ENCODE measurements around the gene HUS1B.
"Not testable (repeated sequence)": the region's sequence is repeated elsewhere in the genome, so short reads cannot be mapped to it uniquely, and the experiment has no call there.

Gene HUS1B

DNA sequence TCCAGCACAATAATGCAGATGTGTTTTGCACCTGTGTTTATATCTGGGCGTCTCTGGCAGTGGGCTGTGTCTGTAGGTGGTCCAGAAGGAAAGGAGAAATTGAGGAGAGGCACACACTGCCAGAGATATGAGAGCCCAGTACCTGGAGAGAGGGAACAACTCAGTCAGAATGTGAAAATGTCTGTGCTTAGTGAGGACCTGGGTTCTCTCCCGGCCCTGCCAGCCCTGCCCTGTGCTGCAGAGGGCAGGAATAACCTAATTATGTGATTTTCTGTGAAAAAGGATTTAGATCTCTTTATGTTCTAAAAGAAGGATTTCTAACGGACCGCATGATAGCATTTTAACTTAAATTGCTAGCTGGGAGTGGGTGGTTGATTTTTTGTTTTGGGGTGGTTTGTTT, 44.3 kb upstream of the HUS1B start:
- no peak for ATAC-seq

DNA sequence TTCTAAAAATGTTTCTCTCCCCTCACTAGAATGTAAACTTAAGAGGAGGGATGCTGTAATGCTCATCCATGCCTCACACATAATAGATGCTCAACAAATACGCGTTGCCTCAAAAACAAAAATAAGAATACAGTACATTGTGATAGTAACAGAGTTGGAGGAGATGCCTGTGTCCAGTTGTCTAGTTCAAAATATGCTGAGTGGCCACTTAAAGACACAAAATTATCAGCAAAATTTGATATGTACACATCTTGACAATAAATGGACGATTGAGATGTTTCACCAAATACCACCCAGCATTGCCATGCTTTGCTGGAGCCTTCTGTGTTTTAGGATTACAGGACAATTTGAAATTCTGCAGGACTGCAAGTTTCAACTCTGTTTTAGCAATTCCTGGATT, 43.6 kb upstream of the HUS1B start:
- TF ChIP-seq OSR1 (CRISPR knock-in tag; IDR thresholded peaks at IDR 0.05) (no peak), ESRRG (CRISPR knock-in tag; IDR thresholded peaks at IDR 0.05) (no peak), RARB (CRISPR knock-in tag; IDR thresholded peaks at IDR 0.05) (no peak), ZC3H10 (CRISPR knock-in tag; IDR thresholded peaks at IDR 0.05) (no peak), SNAI2 (CRISPR knock-in tag; IDR thresholded peaks at IDR 0.05) (no peak), ARNTL (CRISPR knock-in tag; IDR thresholded peaks at IDR 0.05; ENCODE audit: borderline replicate concordance, low read depth) (no peak)
- TF ChIP-seq, protein P1, sequence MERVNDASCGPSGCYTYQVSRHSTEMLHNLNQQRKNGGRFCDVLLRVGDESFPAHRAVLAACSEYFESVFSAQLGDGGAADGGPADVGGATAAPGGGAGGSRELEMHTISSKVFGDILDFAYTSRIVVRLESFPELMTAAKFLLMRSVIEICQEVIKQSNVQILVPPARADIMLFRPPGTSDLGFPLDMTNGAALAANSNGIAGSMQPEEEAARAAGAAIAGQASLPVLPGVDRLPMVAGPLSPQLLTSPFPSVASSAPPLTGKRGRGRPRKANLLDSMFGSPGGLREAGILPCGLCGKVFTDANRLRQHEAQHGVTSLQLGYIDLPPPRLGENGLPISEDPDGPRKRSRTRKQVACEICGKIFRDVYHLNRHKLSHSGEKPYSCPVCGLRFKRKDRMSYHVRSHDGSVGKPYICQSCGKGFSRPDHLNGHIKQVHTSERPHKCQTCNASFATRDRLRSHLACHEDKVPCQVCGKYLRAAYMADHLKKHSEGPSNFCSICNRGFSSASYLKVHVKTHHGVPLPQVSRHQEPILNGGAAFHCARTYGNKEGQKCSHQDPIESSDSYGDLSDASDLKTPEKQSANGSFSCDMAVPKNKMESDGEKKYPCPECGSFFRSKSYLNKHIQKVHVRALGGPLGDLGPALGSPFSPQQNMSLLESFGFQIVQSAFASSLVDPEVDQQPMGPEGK (CRISPR knock-in tag; IDR thresholded peaks at IDR 0.05; ENCODE audit: borderline replicate concordance): no peak

More for the DNA sequence above, 44.3 kb upstream of the HUS1B start:
- TF ChIP-seq, protein P2, sequence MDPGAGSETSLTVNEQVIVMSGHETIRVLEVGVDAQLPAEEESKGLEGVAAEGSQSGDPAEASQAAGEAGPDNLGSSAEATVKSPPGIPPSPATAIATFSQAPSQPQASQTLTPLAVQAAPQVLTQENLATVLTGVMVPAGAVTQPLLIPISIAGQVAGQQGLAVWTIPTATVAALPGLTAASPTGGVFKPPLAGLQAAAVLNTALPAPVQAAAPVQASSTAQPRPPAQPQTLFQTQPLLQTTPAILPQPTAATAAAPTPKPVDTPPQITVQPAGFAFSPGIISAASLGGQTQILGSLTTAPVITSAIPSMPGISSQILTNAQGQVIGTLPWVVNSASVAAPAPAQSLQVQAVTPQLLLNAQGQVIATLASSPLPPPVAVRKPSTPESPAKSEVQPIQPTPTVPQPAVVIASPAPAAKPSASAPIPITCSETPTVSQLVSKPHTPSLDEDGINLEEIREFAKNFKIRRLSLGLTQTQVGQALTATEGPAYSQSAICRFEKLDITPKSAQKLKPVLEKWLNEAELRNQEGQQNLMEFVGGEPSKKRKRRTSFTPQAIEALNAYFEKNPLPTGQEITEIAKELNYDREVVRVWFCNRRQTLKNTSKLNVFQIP (CRISPR knock-in tag; IDR thresholded peaks at IDR 0.05; ENCODE audit: borderline replicate concordance, low read depth): no peak
- no peak for TF ChIP-seq ZC3H10 (CRISPR knock-in tag; IDR thresholded peaks at IDR 0.05)
- TF ChIP-seq OSR1 (CRISPR knock-in tag; IDR thresholded peaks at IDR 0.05): no peak
- TF ChIP-seq, protein P3, sequence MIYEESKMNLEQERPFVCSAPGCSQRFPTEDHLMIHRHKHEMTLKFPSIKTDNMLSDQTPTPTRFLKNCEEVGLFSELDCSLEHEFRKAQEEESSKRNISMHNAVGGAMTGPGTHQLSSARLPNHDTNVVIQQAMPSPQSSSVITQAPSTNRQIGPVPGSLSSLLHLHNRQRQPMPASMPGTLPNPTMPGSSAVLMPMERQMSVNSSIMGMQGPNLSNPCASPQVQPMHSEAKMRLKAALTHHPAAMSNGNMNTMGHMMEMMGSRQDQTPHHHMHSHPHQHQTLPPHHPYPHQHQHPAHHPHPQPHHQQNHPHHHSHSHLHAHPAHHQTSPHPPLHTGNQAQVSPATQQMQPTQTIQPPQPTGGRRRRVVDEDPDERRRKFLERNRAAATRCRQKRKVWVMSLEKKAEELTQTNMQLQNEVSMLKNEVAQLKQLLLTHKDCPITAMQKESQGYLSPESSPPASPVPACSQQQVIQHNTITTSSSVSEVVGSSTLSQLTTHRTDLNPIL (CRISPR knock-in tag; IDR thresholded peaks at IDR 0.05; ENCODE audit: low read depth): no peak
- TF ChIP-seq ISL1 (CRISPR knock-in tag; IDR thresholded peaks at IDR 0.05): no peak
- TF ChIP-seq RARB (CRISPR knock-in tag; IDR thresholded peaks at IDR 0.05): no peak
- TF ChIP-seq CSDC2 (CRISPR knock-in tag; IDR thresholded peaks at IDR 0.05): no peak
- TF ChIP-seq, protein P1 (CRISPR knock-in tag; IDR thresholded peaks at IDR 0.05; ENCODE audit: borderline replicate concordance): no peak
- no peak for TF ChIP-seq ZNF565 (CRISPR knock-in tag; conservative IDR thresholded peaks at IDR 0.05; ENCODE audit: low read depth)
- no peak for TF ChIP-seq GLIS3 (CRISPR knock-in tag; IDR thresholded peaks at IDR 0.05)
- TF ChIP-seq ZNF8 (CRISPR knock-in tag; IDR thresholded peaks at IDR 0.05): no peak
- TF ChIP-seq TOX (CRISPR knock-in tag; IDR thresholded peaks at IDR 0.05; ENCODE audit: borderline replicate concordance): no peak

DNA sequence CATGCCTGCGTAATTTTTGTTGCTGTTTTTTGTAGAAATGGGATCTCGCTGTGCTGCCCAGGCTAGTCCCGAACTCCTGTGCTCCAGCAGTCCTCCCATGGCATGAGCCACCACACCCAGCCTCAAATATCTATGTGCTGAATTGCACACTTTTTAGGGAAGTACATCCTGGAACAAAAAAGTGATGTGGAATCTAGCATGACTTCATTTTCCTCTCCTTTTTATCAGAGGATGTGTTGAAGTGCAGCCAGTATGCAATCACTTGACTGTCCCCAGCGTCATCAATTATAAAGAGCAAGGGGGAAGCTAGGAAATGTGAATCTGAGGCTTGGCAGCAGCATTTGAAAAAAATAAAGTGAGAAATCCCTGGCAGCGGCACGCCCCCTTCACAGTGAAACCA, 42.4 kb upstream of the HUS1B start:
- ATAC-seq: no peak
- no peak for TF ChIP-seq GLIS3 (CRISPR knock-in tag; IDR thresholded peaks at IDR 0.05)
- TF ChIP-seq ZFP30 (CRISPR knock-in tag; IDR thresholded peaks at IDR 0.05): no peak
- no peak for TF ChIP-seq TOX (CRISPR knock-in tag; IDR thresholded peaks at IDR 0.05; ENCODE audit: borderline replicate concordance)
- TF ChIP-seq, protein P4, sequence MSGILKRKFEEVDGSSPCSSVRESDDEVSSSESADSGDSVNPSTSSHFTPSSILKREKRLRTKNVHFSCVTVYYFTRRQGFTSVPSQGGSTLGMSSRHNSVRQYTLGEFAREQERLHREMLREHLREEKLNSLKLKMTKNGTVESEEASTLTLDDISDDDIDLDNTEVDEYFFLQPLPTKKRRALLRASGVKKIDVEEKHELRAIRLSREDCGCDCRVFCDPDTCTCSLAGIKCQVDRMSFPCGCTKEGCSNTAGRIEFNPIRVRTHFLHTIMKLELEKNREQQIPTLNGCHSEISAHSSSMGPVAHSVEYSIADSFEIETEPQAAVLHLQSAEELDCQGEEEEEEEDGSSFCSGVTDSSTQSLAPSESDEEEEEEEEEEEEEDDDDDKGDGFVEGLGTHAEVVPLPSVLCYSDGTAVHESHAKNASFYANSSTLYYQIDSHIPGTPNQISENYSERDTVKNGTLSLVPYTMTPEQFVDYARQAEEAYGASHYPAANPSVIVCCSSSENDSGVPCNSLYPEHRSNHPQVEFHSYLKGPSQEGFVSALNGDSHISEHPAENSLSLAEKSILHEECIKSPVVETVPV (CRISPR knock-in tag; IDR thresholded peaks at IDR 0.05): no peak
- TF ChIP-seq ZFP3 (CRISPR knock-in tag; IDR thresholded peaks at IDR 0.05): no peak
- TF ChIP-seq ZNF8 (CRISPR knock-in tag; IDR thresholded peaks at IDR 0.05): no peak
- TF ChIP-seq, protein P5, sequence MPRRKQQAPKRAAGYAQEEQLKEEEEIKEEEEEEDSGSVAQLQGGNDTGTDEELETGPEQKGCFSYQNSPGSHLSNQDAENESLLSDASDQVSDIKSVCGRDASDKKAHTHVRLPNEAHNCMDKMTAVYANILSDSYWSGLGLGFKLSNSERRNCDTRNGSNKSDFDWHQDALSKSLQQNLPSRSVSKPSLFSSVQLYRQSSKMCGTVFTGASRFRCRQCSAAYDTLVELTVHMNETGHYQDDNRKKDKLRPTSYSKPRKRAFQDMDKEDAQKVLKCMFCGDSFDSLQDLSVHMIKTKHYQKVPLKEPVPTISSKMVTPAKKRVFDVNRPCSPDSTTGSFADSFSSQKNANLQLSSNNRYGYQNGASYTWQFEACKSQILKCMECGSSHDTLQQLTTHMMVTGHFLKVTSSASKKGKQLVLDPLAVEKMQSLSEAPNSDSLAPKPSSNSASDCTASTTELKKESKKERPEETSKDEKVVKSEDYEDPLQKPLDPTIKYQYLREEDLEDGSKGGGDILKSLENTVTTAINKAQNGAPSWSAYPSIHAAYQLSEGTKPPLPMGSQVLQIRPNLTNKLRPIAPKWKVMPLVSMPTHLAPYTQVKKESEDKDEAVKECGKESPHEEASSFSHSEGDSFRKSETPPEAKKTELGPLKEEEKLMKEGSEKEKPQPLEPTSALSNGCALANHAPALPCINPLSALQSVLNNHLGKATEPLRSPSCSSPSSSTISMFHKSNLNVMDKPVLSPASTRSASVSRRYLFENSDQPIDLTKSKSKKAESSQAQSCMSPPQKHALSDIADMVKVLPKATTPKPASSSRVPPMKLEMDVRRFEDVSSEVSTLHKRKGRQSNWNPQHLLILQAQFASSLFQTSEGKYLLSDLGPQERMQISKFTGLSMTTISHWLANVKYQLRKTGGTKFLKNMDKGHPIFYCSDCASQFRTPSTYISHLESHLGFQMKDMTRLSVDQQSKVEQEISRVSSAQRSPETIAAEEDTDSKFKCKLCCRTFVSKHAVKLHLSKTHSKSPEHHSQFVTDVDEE (CRISPR knock-in tag; IDR thresholded peaks at IDR 0.05): no peak
- no peak for TF ChIP-seq CSDC2 (CRISPR knock-in tag; IDR thresholded peaks at IDR 0.05)
- TF ChIP-seq ESRRG (CRISPR knock-in tag; IDR thresholded peaks at IDR 0.05): no peak
- TF ChIP-seq, protein P3 (CRISPR knock-in tag; IDR thresholded peaks at IDR 0.05; ENCODE audit: low read depth): no peak

More for the DNA sequence above, 43.6 kb upstream of the HUS1B start:
- ATAC-seq: no peak

DNA sequence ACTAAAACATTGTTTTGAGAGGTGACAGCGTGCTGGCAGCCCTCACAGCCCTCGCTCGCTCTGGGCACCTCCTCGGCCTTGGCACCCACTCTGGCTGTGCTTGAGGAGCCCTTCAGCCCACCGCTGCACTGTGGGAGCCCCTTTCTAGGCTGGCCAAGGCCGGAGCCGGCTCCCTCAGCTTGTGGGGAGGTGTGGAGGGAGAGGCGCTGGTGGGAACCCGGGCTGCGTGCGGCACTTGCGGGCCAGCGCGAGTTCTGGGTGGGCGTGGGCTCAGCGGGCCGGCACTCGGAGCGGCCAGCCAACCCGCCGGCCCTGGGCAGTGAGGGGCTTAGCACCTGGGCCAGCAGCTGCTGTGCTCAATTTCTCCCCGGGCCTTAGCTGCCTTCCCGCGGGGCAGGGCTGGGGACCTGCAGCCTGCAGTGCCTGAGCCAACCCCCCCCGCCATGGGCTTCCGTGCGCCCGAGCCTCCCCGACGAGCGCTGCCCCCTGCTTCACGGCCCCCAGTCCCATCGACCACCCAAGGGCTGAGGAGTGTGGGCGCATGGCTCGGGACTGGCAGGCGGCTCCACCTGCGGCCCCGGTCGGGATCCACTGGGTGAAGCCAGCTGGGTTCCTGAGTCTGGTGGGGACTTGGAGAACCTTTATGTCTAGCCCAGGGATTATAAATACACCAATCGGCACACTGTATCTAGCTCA, 37.7 kb upstream of the HUS1B start:
- ATAC-seq: not testable (repeated sequence)

Data from SK-N-SH treated with all-trans-retinoic acid at 6 μM for 48 hours (cell line).